ENCODE measurements around the gene GBP3.

GRCh38 chr1:89051955-89052312, 29.3 kb upstream of the GBP3 start:
- TF ChIP-seq CTCF (IDR thresholded peaks at IDR 0.05) = no peak
- TF ChIP-seq POLR2A (IDR thresholded peaks at IDR 0.05) = no peak
